ENCODE measurements around the gene PDE6H. TPM values are rescaled to one million over a fixed set of nuclear protein-coding genes. Genes with fewer than 3 reads are reported as not detected.
A peak's percentile ranks its signal among the peaks of the same experiment; 100 is the strongest.

PDE6H gene
- total RNA-seq: not detected

- no peak for ATAC-seq (ENCODE audit: low read depth)
- Mint-ChIP-seq H3K36me3 (peaks cover 5% of the 10 kb centered on the region), H3K27ac (peak within 1 kb of the TSS; percentile 34), H3K9me3 (no peaks in the 10 kb centered on the region), H3K4me3 (no peak within 1 kb of the TSS), H3K27me3 (no peaks in the 10 kb centered on the region), H3K4me1 (peaks cover 19% of the 10 kb centered on the region)
- no peak for DNase-seq
- POLR2A ChIA-PET: no interaction called here
Measured at GRCh38 chr12:14972816-14973215, at the start of gene PDE6H. TSS of gene PDE6H (plus strand) at chr12:14973042. CDS start at chr12:14978013, 4,971 bp downstream.

GRCh38 chr12:14923944-14924343 lies 48.9 kb upstream of the PDE6H start:
- DNase-seq (no peak), ATAC-seq (ENCODE audit: low read depth) (no peak)
- Mint-ChIP-seq H3K4me3 (no peak overlapping the region), H3K9me3 (no peaks in the 10 kb centered on the region), H3K36me3 (peaks cover 48% of the 10 kb centered on the region), H3K27me3 (no peaks in the 10 kb centered on the region), H3K4me1 (peaks cover 20% of the 10 kb centered on the region), H3K27ac (no peak overlapping the region)
- POLR2A ChIA-PET: no interaction called here

- DNase-seq: no peak
- Mint-ChIP-seq H3K27me3 (no peaks in the 10 kb centered on the region), H3K27ac (no peak overlapping the region), H3K36me3 (peaks cover 43% of the 10 kb centered on the region), H3K4me3 (no peak overlapping the region), H3K4me1 (peaks cover 17% of the 10 kb centered on the region), H3K9me3 (no peaks in the 10 kb centered on the region)
- ATAC-seq (ENCODE audit: low read depth): no peak
- POLR2A ChIA-PET: no interaction called here
Measured at GRCh38 chr12:14924541-14924940, 48.3 kb upstream of the PDE6H start.

- Mint-ChIP-seq H3K36me3 (peaks cover 39% of the 10 kb centered on the region), H3K4me1 (no peaks in the 10 kb centered on the region)
- POLR2A ChIA-PET: interaction anchor here (0.9 to 1.2 kb wide), 2 partner anchors 8 to 25 kb away, joined by 3 read pairs; no protein-coding TSS in a partner anchor
Measured at GRCh38 chr12:14927267-14927666, 45.6 kb upstream of the PDE6H start.

GRCh38 chr12:14928931-14929330 lies 43.9 kb upstream of the PDE6H start:
- H3K9me3 Mint-ChIP-seq: no peaks in the 10 kb centered on the region
- no peak overlapping the region for H3K4me3 Mint-ChIP-seq
- no peak overlapping the region for H3K27ac Mint-ChIP-seq
- no peak for ATAC-seq (ENCODE audit: low read depth)
- POLR2A ChIA-PET: no interaction called here
- H3K27me3 Mint-ChIP-seq: no peaks in the 10 kb centered on the region
- DNase-seq: no peak
- no peaks in the 10 kb centered on the region for H3K4me1 Mint-ChIP-seq
- H3K36me3 Mint-ChIP-seq: peaks cover 45% of the 10 kb centered on the region

More at GRCh38 chr12:14927267-14927666, 45.6 kb upstream of the PDE6H start:
- DNase-seq (no peak), ATAC-seq (ENCODE audit: low read depth) (no peak)
- Mint-ChIP-seq H3K27ac (no peak overlapping the region), H3K27me3 (no peaks in the 10 kb centered on the region), H3K9me3 (no peaks in the 10 kb centered on the region), H3K4me3 (no peak overlapping the region)

DNA sequence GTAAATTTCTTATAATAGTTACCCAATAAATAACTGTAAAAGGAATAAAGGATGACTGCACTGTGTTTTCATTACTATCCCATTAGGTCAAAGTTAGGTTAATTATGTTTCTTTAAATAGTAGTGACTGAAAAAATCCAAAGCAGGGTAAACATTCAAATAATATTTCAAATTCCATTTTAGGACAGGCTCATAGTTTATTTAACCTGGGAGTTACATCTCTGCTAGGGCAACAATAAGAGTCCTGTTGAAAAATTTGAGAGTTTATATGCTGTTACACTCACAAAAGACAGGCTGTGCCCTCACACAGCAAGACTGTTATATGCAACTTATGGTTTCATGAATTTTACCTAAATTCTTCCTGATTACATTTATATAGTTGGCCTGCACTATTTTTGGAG lies 42.5 kb upstream of the PDE6H start:
- Mint-ChIP-seq H3K36me3 (peaks cover 45% of the 10 kb centered on the region), H3K27ac (no peak overlapping the region), H3K9me3 (no peaks in the 10 kb centered on the region), H3K4me1 (no peaks in the 10 kb centered on the region), H3K4me3 (no peak overlapping the region), H3K27me3 (no peaks in the 10 kb centered on the region)
- ATAC-seq (ENCODE audit: low read depth) (no peak), DNase-seq (no peak)
- POLR2A ChIA-PET: no interaction called here

- peaks cover 45% of the 10 kb centered on the region for H3K36me3 Mint-ChIP-seq
- H3K4me1 Mint-ChIP-seq: no peaks in the 10 kb centered on the region
- no peak overlapping the region for H3K27ac Mint-ChIP-seq
- DNase-seq (no peak), ATAC-seq (ENCODE audit: low read depth) (no peak)
- H3K4me3 Mint-ChIP-seq: no peak overlapping the region
- no peaks in the 10 kb centered on the region for H3K9me3 Mint-ChIP-seq
- no peaks in the 10 kb centered on the region for H3K27me3 Mint-ChIP-seq
- POLR2A ChIA-PET: interaction anchor here (0.7 kb wide), 3 partner anchors 21 to 1901 kb away, joined by 3 to 5 read pairs (median 5); no protein-coding TSS in a partner anchor
Measured at GRCh38 chr12:14931359-14931758, 41.5 kb upstream of the PDE6H start.

DNA sequence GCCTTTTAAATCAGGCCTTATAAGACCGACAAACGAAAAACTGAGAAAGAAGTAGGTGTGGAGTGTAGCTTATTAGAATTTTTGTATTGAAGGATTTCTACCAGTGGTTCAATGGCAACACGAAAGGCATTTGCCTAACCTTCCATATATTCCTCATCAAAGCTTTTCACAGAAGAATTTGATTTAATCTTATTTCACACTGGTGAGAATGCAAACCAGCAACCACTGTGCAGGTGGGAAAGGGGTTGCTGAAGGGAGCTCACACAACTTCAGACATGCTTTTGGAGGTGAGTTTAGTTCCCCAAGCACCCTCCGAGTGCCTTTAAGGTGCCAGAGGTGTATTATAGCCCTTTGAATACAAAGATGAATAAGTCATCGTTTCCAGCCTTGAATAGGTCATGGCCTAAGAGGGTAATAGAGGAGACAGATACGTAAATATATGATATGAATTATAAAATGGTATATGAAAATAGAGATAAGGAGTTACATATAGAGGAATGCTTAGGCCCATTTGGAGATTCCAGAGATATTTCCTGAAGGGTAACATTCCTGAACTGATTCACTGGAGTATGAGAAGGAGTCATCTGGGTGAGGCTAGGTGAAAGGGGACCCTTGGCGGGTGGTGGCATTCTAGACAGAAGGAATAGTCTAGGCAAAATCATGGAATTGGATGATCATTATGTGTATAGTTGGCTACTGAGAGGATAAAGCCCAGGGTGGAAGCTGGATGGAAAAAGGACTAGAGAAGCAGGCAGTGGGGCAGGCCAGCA lies 40.9 kb upstream of the PDE6H start:
- Mint-ChIP-seq H3K27ac (no peak overlapping the region), H3K36me3 (peaks cover 47% of the 10 kb centered on the region), H3K27me3 (no peaks in the 10 kb centered on the region), H3K4me3 (no peak overlapping the region), H3K9me3 (no peaks in the 10 kb centered on the region), H3K4me1 (no peaks in the 10 kb centered on the region)
- ATAC-seq (ENCODE audit: low read depth) (no peak), DNase-seq (no peak)
- POLR2A ChIA-PET: interaction anchor here (0.7 kb wide), 3 partner anchors 20 to 1901 kb away, joined by 3 to 5 read pairs (median 5); no protein-coding TSS in a partner anchor

GRCh38 chr12:14934511-14934910 lies 38.3 kb upstream of the PDE6H start:
- Mint-ChIP-seq H3K36me3 (peaks cover 59% of the 10 kb centered on the region), H3K27ac (no peak overlapping the region), H3K9me3 (no peaks in the 10 kb centered on the region), H3K4me1 (peaks cover 9% of the 10 kb centered on the region), H3K4me3 (no peak overlapping the region), H3K27me3 (no peaks in the 10 kb centered on the region)
- ATAC-seq (ENCODE audit: low read depth): no peak
- DNase-seq: no peak
- POLR2A ChIA-PET: interaction anchor here (0.8 to 1.5 kb wide), 2 partner anchors 13 to 14 kb away, joined by 3 to 5 read pairs; no protein-coding TSS in a partner anchor

DNA sequence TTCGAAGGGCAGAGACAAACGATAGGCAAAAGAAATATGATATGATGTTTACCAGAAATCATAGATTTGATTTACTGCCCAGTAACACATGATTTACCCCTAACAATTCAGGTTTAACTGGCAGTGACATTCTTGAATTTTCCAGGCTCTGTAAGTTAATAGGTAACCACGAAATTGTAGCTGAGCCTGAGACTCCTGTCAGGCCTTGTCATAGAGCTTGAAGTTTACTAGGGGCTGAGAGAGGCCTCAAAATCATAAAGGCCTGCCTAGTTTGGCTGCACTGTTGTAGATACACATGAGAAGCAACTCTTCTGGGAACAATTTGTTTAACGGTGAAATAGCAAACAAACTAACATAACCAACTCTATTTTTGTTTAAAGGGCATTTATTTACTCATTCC lies 37.8 kb upstream of the PDE6H start:
- no peak for DNase-seq
- H3K27me3 Mint-ChIP-seq: no peaks in the 10 kb centered on the region
- POLR2A ChIA-PET: interaction anchor here (0.6 to 1.5 kb wide), 2 partner anchors 8 to 13 kb away, joined by 3 to 5 read pairs; no protein-coding TSS in a partner anchor
- H3K36me3 Mint-ChIP-seq: peaks cover 64% of the 10 kb centered on the region
- H3K4me3 Mint-ChIP-seq: no peak overlapping the region
- no peak overlapping the region for H3K27ac Mint-ChIP-seq
- no peaks in the 10 kb centered on the region for H3K9me3 Mint-ChIP-seq
- ATAC-seq (ENCODE audit: low read depth): no peak
- peaks cover 12% of the 10 kb centered on the region for H3K4me1 Mint-ChIP-seq

DNA sequence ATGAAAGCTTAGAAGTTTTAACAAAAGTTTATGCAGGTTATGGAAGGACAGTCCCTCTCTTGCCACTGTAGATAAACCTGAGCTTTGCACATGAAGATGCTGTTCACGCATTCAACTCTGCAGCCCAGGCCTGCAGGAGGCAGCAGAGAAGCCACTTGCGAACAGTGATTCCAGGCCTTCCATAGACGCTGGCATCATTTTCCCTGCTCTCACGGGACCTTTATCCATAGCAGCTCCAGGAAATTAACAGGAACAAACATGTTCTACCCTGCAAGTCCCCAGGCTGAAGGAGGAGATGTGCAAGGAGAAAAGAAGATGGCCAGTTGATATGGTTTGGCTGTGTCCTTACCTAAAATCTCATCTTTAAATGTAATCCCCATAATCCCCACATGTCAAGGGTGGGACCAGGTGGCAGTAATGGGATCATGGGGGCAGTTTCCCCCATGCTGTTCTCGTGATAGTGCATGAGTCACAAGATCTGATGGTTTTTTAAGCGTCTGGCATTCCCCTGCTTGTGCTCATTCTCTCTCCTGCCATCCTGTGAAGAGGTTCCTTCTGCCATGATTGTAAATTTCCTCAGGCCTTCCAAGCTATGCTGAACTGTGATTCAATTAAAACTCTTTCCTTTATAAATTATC lies 36.5 kb upstream of the PDE6H start:
- no peak for ATAC-seq (ENCODE audit: low read depth)
- no peaks in the 10 kb centered on the region for H3K27me3 Mint-ChIP-seq
- no peak for DNase-seq
- POLR2A ChIA-PET: interaction anchor here (0.6 kb wide), 1 partner anchor 16 kb away, joined by 6 read pairs; no protein-coding TSS in a partner anchor
- peaks cover 72% of the 10 kb centered on the region for H3K36me3 Mint-ChIP-seq
- H3K4me3 Mint-ChIP-seq: no peak overlapping the region
- H3K27ac Mint-ChIP-seq: no peak overlapping the region
- no peaks in the 10 kb centered on the region for H3K9me3 Mint-ChIP-seq
- peaks cover 13% of the 10 kb centered on the region for H3K4me1 Mint-ChIP-seq

- Mint-ChIP-seq H3K27ac (no peak overlapping the region), H3K36me3 (peaks cover 74% of the 10 kb centered on the region), H3K4me1 (peaks cover 14% of the 10 kb centered on the region), H3K27me3 (no peaks in the 10 kb centered on the region), H3K4me3 (no peak overlapping the region), H3K9me3 (no peaks in the 10 kb centered on the region)
- POLR2A ChIA-PET: interaction anchor here (0.6 kb wide), 1 partner anchor 15 kb away, joined by 6 read pairs; no protein-coding TSS in a partner anchor
- DNase-seq: no peak
- no peak for ATAC-seq (ENCODE audit: low read depth)
Measured at GRCh38 chr12:14937014-14937413, 35.8 kb upstream of the PDE6H start.

DNA sequence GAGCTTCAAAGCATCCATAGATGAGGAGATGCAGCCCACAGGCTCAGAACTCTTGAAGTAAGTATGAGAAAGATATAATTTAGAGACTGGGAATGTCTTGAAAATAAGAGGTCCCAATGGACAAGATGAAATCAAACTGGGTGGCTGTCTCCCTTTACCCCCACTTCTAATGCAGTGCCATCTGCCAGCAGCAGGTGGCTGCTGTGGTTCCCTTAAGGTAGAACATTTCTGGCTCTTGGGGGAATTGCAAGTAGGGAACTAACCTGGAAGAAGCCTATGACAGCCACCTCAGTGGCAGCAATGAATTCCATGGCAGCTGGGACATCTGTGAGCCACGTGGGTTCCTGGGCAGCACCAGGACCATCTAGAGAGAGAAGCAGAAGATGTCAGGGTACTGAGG lies 35.2 kb upstream of the PDE6H start:
- Mint-ChIP-seq H3K36me3 (peaks cover 74% of the 10 kb centered on the region), H3K27me3 (no peaks in the 10 kb centered on the region), H3K4me3 (no peak overlapping the region), H3K9me3 (no peaks in the 10 kb centered on the region), H3K27ac (peak overlapping the region; percentile 17), H3K4me1 (peaks cover 17% of the 10 kb centered on the region)
- POLR2A ChIA-PET: interaction anchor here (0.9 to 2.5 kb wide), 2 partner anchors 11 to 13 kb away, joined by 4 to 6 read pairs; no protein-coding TSS in a partner anchor
- peak; percentile 31 for ATAC-seq (ENCODE audit: low read depth)
- no peak for DNase-seq
